DOHH2 (cell line): ENCODE measurements around the gene FANCC.

Experiments used
- EZH2phosphoT487 ChIP-seq: fragments of 200-600 bp; sonication (generic); IDR thresholded peaks from 2 replicates; pipeline ENCODE4 v1.6.1; 2017; ENCODE audit warnings: borderline replicate concordance, mild to moderate bottlenecking, antibody characterized with exemption, low read length, moderate library complexity, mixed read lengths
- TF ChIP-seq, protein P1 (sequence below): fragments of 200-600 bp; sonication (generic); IDR thresholded peaks from one replicate; pipeline ENCODE4 v1.5.1; 2014; ENCODE audit warnings: antibody characterized with exemption, mild to moderate bottlenecking, low read depth, low read length; ENCODE audit not compliant: poor library complexity, severe bottlenecking

DNA sequence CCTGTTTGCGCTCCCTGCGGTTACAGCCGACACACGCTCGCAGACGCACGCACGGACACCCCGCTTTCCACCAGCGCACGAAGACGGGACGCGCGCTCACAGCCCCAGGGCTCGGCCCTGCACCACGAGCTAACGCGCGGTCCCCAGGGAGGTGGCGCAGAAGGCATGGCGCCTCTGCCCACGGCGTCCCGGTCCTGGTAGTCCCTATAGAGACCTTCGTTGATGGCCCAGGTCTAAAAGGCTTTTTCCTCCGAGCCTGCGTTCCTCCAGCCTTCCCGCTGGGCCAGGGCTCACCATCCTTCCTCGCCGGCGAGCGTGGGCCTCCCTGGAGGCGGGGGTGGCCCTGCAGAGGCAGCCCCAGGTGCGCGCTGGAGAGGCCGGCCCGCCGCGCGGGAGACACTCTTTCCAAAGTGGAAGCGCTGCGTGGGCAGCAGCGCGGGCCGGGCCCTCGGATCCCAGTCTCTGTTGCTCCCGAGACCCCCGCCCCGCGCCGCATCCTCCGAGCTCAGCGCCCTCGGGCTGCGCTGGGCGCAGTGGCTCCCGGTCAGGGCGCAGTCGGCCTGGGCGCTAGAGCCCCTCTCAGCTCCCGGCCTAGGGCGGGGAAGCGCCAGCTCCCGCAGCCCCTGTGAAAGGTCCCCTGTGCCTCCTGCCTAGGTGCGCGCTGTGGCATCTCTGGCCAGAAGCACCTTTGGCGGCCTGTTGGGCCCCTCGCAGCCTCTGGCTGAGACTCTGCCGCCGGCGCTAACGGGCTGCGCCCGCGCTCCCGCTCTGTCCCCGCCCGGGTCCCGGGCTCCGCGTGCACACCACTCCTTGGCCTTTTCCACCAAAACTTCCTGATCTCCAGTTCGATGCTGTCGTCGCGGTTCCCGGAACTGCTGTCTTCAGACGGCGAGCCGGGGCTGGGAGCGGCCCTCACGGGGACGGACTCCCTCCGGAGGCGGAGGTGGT lies 31.9 kb upstream of the FANCC start:
- no peak for TF ChIP-seq EZH2phosphoT487
- TF ChIP-seq, protein P1, sequence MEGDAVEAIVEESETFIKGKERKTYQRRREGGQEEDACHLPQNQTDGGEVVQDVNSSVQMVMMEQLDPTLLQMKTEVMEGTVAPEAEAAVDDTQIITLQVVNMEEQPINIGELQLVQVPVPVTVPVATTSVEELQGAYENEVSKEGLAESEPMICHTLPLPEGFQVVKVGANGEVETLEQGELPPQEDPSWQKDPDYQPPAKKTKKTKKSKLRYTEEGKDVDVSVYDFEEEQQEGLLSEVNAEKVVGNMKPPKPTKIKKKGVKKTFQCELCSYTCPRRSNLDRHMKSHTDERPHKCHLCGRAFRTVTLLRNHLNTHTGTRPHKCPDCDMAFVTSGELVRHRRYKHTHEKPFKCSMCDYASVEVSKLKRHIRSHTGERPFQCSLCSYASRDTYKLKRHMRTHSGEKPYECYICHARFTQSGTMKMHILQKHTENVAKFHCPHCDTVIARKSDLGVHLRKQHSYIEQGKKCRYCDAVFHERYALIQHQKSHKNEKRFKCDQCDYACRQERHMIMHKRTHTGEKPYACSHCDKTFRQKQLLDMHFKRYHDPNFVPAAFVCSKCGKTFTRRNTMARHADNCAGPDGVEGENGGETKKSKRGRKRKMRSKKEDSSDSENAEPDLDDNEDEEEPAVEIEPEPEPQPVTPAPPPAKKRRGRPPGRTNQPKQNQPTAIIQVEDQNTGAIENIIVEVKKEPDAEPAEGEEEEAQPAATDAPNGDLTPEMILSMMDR = no peak
